ENCODE data around the gene PHKG1. TPM values are rescaled to one million over a fixed set of nuclear protein-coding genes. Genes with fewer than 3 reads are reported as not detected.

Gene PHKG1
- total and polyA plus RNA-seq, 2 of the 4 experiments (the other 2 are of a cell fraction) = 0.62 to 0.72 TPM

DNA sequence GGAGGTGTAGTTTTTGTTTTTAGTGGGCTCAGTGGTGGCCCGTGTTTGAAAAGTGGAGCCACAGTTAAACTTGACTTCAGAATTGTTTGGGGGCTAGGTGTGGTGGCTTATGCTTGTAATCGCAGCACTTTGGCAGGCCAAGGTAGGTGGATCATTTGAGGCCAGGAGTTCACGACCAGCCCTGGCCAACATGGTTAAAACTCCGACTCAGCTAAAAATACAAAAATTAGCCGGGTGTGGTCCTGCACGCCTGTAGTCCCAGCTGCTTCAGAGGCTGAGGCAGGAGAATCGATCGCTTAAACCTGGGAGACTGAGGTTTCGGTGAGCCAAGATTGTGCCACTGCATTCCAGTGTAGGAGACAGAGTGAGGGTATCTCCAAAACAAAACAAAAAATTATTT lies 39.4 kb downstream of the PHKG1 start:
- no peak overlapping the region for H3K27ac ChIP-seq (ENCODE audit: insufficient read depth, low read length)
- POLR2A ChIA-PET (ENCODE audit: unreplicated experiment) = no interaction called here
- TF ChIP-seq RCOR1 (IDR thresholded peaks at IDR 0.05; ENCODE audit: insufficient replicate concordance, low read length) (no peak), RAD21 (IDR thresholded peaks at IDR 0.05; ENCODE audit: low read length) (no peak), CTCF (conservative IDR thresholded peaks at IDR 0.05; ENCODE audit: low read depth, low read length) (no peak), MAFK (IDR thresholded peaks at IDR 0.05; ENCODE audit: low read depth, low read length) (peak; percentile 88)
- no peaks in the 10 kb centered on the region for H3K27me3 ChIP-seq (ENCODE audit: control insufficient read depth, insufficient read depth, low read length)
- no peak overlapping the region for H3K14ac ChIP-seq (replicated peaks; ENCODE audit: low read depth, low read length)
- no peak overlapping the region for H3K4me3 ChIP-seq (ENCODE audit: insufficient read depth, low read depth, low read length)
- CTCF ChIA-PET = no interaction called here
- H3K56ac ChIP-seq (ENCODE audit: extremely low read depth, insufficient read depth, low read length) = no peak overlapping the region
- H3K9me3 ChIP-seq (ENCODE audit: control insufficient read depth, insufficient read depth, low read length) = no peaks in the 10 kb centered on the region
- no peaks in the 10 kb centered on the region for H4K20me1 ChIP-seq (ENCODE audit: insufficient read depth, low read length)
- ATAC-seq (ENCODE audit: low read depth) (no peak), DNase-seq (no peak)
- H3K23ac ChIP-seq (ENCODE audit: low read depth, low read length) = no peak overlapping the region
- dilution Hi-C loops (cut with HindIII; ENCODE audit: low sequenced_read_pairs, unreplicated experiment) (no loop called here), in situ Hi-C loops (cut with MboI; ENCODE audit: low sequenced_read_pairs) (no loop called here), intact Hi-C loops (cut with micrococcal nuclease) (loop anchor here (5.0 kb wide), 1 partner anchor 46 kb away; no protein-coding TSS in a partner anchor)
- no peak overlapping the region for H2AK9ac ChIP-seq (replicated peaks; ENCODE audit: low read depth, low read length, poor library complexity)
- no peak overlapping the region for H3K18ac ChIP-seq (ENCODE audit: low read depth, low read length)
- H4K91ac ChIP-seq (ENCODE audit: insufficient read depth, low read depth, low read length) = no peak overlapping the region
- no peak overlapping the region for H3K4me2 ChIP-seq (ENCODE audit: low read depth, low read length)
- H2BK15ac ChIP-seq (ENCODE audit: low read depth, low read length) = no peak overlapping the region
- no TSS peak for BruUV-seq (replicated peaks)
- H2AK5ac ChIP-seq (ENCODE audit: low read depth, low read length) = no peak overlapping the region
- H4K8ac ChIP-seq (ENCODE audit: low read depth in 2 of 2, low read length in 2 of 2) = no peak overlapping the region; a peak in 1 of 4 replicates
- peaks cover 4% of the 10 kb centered on the region; the same call in 1 of the 2 replicates for H3K4me1 ChIP-seq (ENCODE audit: control insufficient read depth, insufficient read depth, low read length)
- H4K5ac ChIP-seq (ENCODE audit: low read depth, low read length) = no peak overlapping the region
- 92% methylated on average over 4 of the region's 9 CpGs; no CpG with 5 or more reads in 1 of the 2 experiments for WGBS, 2 experiments (ENCODE audit: extremely low coverage in 2 of 2, insufficient read length in 1 of 2)
- H2AFZ ChIP-seq (replicated peaks; ENCODE audit: low read length, poor library complexity) = no peak overlapping the region
- no peak overlapping the region for H3K4ac ChIP-seq (ENCODE audit: low read depth, low read length)
- peaks cover 26% of the 10 kb centered on the region for H3K36me3 ChIP-seq (ENCODE audit: control insufficient read depth, insufficient read depth, low read length)
- H2BK20ac ChIP-seq (ENCODE audit: low read depth, low read length) = no peak overlapping the region
- H2BK5ac ChIP-seq (ENCODE audit: low read depth, low read length, poor library complexity, severe bottlenecking) = no peak overlapping the region
- H3K9ac ChIP-seq (ENCODE audit: low read depth, low read length) = no peak overlapping the region
- H2BK120ac ChIP-seq (ENCODE audit: low read depth, low read length) = no peak overlapping the region
- 0 out of 2 replicates have a peak, but pooled peaks cover 2% of the 10 kb centered on the region for H3K9me1 ChIP-seq (ENCODE audit: insufficient read depth, low read length)
- peaks cover 36 to 44% of the 10 kb centered on the region in 2 experiments for H3K79me1 ChIP-seq (ENCODE audit: low read depth in 1 of 2, low read length in 2 of 2)
